ENCODE results near the gene VSIG2.
A peak's percentile ranks its signal among the peaks of the same experiment; 100 is the strongest.

Gene VSIG2

GRCh38 chr11:124763156-124763947 lies 11.3 kb upstream of the VSIG2 start:
- DNase-seq, result peak; percentile 94

DNA sequence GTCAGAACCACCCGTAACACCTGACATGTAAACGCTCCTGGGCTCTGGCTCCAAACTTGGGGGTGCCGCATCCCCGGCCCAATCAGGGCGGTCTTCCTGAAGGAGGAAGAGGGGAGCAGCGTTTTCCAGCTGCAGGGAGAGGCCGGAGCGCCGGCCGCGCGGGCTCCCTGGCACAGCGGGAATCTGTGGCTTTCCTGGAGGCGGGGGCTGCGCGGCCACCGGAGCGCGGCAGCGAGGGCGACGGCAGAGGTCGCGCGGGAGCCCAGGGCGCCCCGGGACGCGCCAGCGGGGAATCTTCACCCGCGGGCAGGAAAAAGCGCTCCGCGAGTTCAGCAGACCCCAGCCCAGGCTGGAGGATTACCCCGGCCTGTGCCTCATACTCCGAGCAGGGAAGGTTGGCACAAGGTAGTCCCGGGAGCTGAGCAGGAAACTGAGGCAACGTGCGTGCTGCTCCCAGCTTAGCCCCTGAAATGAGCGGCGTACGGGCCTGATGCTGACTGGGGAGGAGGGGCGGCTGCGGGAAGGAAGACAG lies 10.6 kb upstream of the VSIG2 start:
- DNase-seq, result no peak

DNA sequence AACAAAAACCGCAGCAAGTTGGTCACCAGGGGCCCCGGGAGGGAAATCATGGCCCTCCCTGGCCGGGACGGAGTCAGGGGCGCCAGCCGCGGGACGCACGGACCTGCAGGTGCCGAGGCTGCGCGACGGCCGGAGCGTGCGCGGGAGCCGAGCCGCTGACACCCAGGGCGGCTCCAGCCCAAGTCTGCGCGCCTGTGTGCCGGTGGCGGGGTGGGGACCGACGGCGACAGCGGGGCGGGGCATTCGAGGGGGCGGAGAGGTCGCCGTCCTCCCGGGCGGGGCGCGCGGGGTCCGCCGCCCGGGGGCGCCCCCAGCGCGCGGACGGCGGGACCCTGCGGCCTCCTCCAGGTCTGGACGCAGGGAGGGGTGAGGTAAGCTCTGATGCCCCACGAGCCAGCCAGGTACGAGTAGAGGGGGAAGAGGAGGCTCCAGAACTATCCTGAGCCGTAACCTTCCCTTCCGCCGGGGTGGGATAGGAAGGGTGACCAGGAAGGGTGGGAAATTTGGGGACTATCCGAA lies 10.1 kb upstream of the VSIG2 start, which contains the start of gene ESAM:
Gene ESAM, minus strand, starts transcription at position 186 of the 519 bp plus-strand sequence. Its CDS starts 136 bp downstream, at position 50.
- peak; percentile 84 for DNase-seq

- no peak for DNase-seq
Measured at GRCh38 chr11:124761301-124762104, 9.4 kb upstream of the VSIG2 start.

DNA sequence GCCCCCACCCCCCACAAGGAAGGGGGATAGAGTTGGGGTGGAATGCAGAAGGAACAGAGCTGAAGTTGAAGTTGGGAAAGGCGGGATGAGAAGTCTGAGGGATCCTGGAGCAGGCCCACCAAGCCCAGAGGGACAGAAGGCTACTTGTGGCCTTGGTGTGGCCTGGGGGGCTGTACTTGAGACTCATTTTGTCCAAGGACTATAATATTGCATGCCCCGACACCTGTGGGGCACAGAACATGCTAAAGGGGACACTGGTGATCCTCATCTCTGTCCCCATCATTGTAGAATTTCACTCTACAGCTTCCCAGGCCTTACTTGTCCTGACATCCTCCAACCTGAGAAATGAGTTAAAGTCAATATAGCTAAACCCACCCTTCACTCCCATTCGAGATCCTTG lies 8.8 kb upstream of the VSIG2 start:
- no peak for DNase-seq

DNA sequence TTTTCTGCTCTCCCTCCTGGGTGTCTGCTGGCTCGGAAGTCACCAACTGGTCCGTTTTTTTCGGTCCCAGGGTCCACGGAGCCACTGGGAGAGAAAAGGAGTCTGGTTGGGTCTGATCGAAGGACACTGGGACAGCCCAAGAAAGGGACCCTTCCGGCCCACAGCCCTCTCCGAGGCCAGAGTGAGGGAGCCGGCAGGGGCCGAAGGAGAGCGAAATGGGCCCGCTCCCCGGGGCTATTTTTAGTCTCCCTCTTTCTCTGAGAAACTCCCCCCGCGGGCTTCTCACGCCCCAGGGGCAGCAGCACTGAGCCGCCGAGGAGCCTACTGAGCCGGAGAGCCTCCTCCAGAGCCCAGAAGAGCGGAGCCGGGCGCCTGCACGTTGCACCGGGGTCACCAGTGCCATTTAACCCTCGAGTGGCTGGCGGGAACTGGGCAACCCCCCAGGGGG lies 8.2 kb upstream of the VSIG2 start:
- no peak for DNase-seq

GRCh38 chr11:124759266-124760204 lies 7.5 kb upstream of the VSIG2 start:
- DNase-seq, result no peak

DNA sequence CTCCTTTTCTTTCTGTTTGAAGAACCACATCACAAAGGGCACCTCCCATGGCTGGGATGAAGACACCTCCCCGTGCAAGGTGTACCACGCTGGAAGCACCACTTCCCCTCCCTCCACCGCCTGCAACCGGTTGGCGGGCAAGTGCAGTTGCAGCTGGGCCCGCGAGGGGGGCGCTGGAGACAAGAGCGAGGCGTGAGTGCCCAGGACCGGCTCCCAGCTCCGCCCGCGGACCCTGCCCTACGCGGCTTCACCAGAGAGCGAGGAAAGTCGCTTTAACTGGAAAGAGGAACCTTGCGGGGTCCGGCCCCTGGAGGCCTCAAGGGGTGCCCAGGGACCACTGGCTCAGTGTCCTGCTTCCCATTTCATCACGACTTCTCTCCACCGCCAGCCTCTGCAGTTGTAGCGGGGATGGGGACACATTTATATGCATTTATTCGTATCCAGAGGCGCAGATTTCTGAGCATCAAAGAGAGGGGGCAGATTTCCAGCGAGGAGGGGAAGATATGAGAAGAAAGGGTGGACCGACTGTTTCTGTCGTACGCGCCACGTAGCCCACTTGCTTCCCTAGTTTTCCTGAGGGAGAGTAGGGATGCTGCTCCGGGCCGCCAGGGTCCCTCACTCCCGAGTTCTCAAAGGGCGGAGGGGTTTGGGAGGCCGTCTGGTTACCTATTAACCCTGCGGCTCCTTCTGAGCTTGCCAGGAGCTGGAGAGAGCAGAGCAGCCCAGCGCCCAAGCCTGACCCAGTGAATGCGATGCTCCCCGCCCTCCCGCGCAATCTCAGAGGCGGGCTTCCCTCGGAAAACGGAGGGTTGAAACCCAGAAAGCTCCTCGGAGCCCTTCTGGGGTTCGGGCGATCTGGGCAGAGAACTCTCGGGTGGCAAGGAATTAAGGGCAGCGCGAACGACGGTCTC lies 6.6 kb upstream of the VSIG2 start:
- peak; percentile 84 for DNase-seq

GRCh38 chr11:124757320-124757719 lies 5.3 kb upstream of the VSIG2 start:
- DNase-seq, result no peak

DNA sequence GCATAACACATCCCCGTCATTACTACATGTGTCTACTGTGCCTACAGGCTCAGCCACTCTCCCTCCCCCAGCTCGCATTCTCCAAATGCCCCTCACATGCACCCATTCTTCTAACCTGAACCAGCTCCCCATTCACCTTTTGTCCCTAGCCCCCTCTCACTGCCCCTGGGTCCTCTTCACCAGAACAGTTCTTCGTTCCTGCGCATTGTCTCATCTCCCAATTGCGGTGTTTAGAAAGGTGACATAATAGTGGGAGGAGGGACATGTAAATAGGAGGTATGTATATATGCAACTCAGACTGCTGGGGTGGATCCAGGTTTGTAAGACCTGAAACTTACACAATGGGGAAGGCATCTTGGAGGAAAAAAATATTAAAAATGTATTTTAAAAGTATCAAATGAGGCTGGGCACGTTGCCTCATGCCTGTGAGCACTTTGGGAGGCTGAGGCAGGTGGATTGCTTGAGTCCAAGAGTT lies 4.7 kb upstream of the VSIG2 start:
- no peak for DNase-seq

DNA sequence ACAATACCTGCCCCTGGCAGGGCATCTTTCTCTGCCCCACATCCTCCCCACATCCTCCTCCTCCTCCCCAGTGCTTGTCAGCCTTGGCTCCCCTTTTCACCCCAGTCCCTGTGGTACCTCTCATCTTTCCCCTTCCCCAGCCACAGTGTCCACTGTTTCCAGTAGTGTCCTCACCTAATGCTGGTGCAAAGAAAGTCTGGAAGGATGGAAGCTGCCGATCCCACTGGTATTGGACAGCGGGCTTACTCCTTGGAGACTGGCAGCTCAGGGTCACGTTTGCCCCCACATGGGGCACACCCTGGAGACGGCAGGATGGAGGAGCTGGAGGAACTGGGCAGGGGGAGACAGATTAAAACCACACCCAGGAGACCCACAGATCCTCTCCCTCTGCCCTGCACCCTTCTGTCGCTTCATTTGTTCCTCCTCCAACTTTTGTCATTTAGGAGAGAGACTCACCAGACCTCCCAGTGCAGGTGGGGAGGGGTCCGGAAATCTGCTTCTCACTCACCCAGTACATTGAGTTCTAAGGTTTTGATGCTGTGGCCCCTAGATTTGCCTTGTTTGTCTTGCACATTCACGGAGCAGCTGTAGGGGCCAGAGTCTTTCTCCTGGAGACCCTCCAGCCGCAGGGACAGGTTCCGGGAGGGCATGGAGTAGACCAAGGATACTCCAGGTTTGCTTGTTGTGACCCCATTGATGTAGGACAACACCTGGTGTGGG lies 4.1 kb upstream of the VSIG2 start:
- DNase-seq, result no peak

DNA sequence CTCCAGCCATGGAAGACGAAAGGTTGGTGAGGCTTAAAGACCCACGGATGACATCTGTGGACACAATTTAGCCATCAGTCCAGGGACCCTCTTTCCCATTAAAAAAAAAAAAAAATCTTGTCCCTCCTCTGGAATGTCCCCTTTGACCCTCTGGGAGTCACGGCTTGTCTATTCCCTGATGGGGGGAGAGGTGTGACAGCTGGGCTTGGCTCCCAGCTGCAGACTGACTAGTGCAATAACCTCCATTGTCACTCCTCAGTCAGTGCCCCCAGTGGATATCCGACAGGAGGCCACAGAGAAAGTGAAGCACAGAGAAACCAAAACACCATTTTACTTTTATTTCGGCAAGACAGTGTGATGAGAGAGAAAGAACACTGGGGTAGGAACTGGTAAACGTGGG lies 2.7 kb upstream of the VSIG2 start:
- DNase-seq, result no peak

DNA sequence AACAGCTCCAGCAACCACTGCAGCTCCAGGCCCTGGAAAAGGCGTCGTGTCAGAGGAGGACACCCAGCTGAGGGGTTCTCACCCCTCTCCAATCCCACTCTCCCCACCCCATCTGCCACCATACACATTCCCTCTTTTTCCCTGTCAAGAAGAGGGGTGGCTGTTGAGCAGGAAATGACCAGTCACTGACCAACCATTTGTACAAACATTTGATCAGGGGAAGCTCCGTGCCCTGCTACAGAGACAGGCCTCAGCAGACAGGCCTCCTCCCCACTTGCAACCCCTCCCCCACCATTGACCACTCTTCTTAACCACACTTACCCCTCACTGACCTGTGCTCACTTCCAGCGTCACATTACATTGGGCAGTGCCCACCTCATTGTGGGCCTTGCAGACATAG lies 2.3 kb upstream of the VSIG2 start:
- no peak for DNase-seq

- no peak for DNase-seq
Measured at GRCh38 chr11:124753624-124754023, 1.6 kb upstream of the VSIG2 start.

DNA sequence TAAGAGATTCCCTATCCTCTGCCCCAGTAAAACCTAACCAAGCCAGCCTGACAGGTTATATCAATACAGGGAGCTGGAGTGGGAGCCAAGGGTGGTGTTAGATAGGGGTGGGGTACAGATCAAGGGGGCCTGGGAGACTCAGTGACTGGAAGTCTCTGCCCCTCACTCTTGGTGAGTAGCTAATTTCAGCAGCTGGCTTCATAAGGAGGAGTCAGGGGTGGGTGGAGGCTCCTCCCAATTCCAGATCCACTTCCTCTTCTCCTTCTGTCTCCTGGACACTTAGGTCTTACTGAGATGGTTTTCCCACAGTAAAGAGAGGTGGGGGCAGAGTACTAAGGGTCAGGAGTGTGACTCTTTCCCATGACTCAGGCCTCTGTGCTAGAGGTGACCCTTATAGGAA lies 1.1 kb upstream of the VSIG2 start:
- DNase-seq, result no peak

DNA sequence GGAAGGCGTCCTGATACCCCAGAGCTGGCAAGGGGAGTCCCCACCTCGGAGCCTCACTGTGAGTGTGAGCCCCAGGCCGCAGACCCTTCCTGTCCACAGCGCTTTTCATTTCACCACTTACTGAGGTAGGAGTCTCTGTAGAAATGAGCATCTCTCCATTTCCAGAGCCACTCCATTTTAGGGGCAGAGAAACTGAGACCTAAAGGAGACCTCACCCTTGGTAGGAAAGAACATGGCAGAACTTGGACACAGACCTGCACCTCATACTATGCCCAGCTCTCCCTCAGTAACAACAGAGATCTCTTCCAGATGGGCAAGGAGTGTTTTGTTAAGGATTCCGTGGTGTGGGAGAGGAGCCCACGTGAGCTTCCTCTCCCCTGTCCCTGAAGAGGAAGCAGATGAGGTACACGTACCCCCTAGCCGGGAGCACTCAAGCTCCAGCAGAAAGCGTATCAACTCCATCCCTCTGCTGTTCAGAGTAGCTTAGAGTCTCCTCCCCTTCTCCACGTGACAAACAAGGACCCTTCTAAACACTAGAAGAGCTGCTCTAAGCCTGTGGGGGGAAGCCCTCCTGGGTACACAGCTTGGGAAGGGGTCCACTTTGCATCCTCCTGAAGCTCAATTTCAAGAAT lies 532 bp upstream of the VSIG2 start:
- no peak for DNase-seq

GRCh38 chr11:124751391-124751740 lies 689 bp downstream of the VSIG2 start:
- DNase-seq, result no peak

- DNase-seq, result no peak
Measured at GRCh38 chr11:124749912-124750311, 2.1 kb downstream of the VSIG2 start.

DNA sequence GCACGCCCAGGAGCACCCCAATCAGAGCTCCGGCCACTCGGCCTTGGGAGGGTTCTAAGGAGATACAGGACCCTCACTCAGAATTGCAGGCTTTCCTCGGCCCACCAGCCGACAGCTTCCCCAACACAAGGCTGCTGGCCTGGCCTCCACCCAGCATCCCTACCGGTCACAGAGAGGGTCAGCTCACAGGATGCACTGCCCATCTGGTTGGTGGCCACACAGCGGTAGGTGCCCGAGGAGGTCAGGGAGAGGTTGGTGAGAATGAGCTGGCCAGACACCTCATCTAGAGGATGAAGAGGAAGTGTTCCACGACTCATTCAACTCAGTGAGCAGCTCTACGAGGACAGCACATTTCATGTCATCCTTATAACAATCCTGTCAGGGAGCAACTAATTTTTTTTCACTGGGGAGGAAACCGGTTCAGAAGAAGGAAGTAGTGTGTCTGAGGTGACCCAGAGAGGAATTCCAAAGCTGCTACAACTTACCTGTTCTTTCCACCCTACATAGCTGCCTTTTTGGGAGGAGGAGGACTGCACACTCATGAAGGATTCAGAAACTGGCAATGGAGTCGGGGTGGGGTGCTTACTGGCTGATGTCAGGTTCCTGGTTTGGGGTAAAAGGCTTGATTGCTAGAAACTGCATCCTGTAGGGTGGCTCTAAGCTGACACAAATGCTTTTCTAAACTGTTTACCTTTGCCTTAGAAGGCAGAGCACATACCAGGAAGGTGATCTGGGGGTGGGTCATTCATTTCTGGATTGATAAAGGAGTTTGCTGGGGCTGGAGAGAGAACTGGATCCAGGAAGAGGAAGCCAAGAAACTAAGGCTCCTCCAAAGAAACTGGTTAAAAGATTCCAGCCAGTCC lies 3.3 kb downstream of the VSIG2 start:
- DNase-seq, result no peak
